GM19455 (cell line): ENCODE results near the gene RAB11FIP3.
"Not testable (repeated sequence)": the region's sequence is repeated elsewhere in the genome, so short reads cannot be mapped to it uniquely, and the experiment has no call there.

ENCODE experiments used
- ATAC-seq: cut with Tn5 transposase; IDR thresholded peaks from one replicate; pipeline ENCODE4 v1.9.1; 2021; ENCODE audit not compliant: unreplicated experiment

RAB11FIP3 gene

GRCh38 chr16:392450-393030 lies 32.9 kb upstream of the RAB11FIP3 start:
- ATAC-seq, result no peak

- ATAC-seq, result no peak
Observed at GRCh38 chr16:396199-396598, 29.2 kb upstream of the RAB11FIP3 start.

- ATAC-seq, result no peak
Observed at GRCh38 chr16:396605-397004, 28.8 kb upstream of the RAB11FIP3 start.

DNA sequence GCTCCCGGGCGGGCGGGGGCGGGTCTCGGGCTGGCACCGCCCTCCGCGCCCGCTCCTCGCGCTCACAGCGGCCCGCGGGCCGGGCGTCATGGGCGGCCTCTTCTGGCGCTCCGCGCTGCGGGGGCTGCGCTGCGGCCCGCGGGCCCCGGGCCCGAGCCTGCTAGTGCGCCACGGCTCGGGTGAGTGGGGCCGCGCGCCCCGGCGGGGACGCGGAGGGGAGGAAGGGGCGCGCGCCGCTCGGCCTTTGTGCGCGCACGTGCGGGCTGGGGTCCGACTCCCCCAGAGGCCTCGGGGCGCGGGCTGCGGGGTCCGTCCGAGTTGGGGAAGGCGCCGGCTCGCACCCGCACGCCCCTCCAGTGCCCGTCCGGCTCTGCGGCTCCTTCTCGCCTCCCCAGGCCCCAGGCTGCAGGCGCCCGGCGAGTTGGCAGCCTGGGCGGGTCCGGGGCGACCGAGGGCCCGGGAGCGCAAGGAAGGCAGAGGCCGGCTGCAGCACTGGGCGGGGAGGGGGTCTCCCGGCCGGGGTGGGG lies 28.3 kb upstream of the RAB11FIP3 start, which contains the start of gene NME4:
Gene NME4 (plus strand): TSS at position 65 of the 527 bp plus-strand sequence. CDS start 24 bp downstream, at position 89.
- ATAC-seq, result no peak

- ATAC-seq, result no peak
Observed at GRCh38 chr16:397736-398332, 27.6 kb upstream of the RAB11FIP3 start.

GRCh38 chr16:398561-399339 lies 26.7 kb upstream of the RAB11FIP3 start:
- no peak for ATAC-seq

DNA sequence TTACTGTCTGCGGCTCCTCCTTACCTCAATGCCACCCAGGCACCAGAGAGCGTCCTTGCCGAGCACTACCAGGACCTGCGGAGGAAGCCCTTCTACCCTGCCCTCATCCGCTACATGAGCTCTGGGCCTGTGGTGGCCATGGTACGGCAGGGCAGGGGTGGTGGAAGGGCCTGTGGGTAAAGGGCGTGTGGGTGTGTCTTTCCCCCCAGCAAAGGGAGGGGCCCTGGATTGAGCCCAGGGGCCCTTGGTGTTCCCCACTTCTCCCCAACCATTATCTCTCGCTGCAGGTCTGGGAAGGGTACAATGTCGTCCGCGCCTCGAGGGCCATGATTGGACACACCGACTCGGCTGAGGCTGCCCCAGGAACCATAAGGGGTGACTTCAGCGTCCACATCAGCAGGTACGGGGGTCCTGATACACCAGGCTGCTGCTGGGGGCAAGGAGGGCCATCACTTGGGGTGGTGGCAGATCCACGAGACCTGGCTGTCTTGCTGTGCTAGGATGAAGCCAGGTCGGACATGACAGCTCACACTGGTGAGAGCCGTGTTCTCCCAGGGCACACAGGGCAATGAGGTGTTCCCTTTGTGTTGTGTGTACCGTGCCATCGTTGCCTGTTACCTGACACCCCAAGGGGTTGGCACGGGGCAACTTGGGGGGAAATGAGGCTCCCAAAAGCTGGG lies 26.0 kb upstream of the RAB11FIP3 start:
- no peak for ATAC-seq

GRCh38 chr16:400061-400591 lies 25.3 kb upstream of the RAB11FIP3 start:
- no peak for ATAC-seq

GRCh38 chr16:401468-402348 lies 23.7 kb upstream of the RAB11FIP3 start, which contains the start of gene DECR2:
TSS of gene DECR2 (plus strand) at chr16:401885. CDS start at chr16:401964, 79 bp downstream.
- peak; percentile 58 for ATAC-seq

GRCh38 chr16:404971-405486 lies 20.4 kb upstream of the RAB11FIP3 start:
- no peak for ATAC-seq

- no peak for ATAC-seq
Observed at GRCh38 chr16:405548-406506, 19.6 kb upstream of the RAB11FIP3 start.

- no peak for ATAC-seq
Observed at GRCh38 chr16:407253-407652, 18.2 kb upstream of the RAB11FIP3 start.

DNA sequence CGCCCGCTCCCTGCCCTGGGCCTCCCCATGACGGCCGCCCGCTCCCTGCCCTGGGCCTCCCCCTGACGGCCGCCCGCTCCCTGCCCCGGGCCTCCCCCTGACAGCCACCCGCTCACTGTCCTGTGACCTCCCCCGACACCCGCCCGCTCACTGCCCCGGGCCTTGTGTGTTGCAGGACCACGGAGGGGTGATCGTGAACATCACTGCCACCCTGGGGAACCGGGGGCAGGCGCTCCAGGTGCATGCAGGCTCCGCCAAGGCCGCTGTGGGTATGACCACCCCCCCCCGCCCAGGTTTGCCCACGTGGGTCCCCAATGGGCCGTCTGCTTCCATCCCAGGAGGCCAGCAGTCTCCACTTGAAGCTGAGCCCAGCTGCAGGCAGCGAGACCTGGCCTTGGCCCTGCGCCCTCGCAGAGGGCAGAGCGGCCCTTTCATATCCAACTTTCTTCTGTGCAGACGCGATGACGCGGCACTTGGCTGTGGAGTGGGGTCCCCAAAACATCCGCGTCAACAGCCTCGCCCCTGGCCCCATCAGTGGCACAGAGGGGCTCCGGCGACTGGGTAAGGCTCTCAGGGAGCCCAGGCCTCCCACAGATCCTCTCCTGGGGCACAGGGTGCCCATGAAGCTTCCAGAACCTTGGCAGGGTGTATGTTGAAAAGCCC lies 14.8 kb upstream of the RAB11FIP3 start:
- ATAC-seq, result no peak

- ATAC-seq, result no peak
Observed at GRCh38 chr16:411576-412265, 13.7 kb upstream of the RAB11FIP3 start.

GRCh38 chr16:414395-415169 lies 10.9 kb upstream of the RAB11FIP3 start:
- ATAC-seq, result no peak

- ATAC-seq, result not testable (repeated sequence)
Observed at GRCh38 chr16:415170-415498, 10.3 kb upstream of the RAB11FIP3 start.

GRCh38 chr16:422179-422578 lies 3.3 kb upstream of the RAB11FIP3 start:
- ATAC-seq, result not testable (repeated sequence)
